KOPT-K1 (cell line): ENCODE measurements around the gene TMEM231.
"Not testable (repeated sequence)": the region's sequence is repeated elsewhere in the genome, so short reads cannot be mapped to it uniquely, and the experiment has no call there.

Source experiments
- H3K27ac ChIP-seq: fragments of 200-600 bp; sonication (generic); 2 replicates; pipeline ENCODE4 v1.5.1; 2016; ENCODE audit warnings: antibody characterized with exemption, mild to moderate bottlenecking, low read depth, low read length; ENCODE audit not compliant: poor library complexity, severe bottlenecking
- H3K36me3 ChIP-seq: fragments of 200-600 bp; sonication (generic); 2 replicates; pipeline ENCODE4 v1.5.1; 2017; ENCODE audit warnings: antibody characterized with exemption, mild to moderate bottlenecking, low read length, moderate library complexity; ENCODE audit not compliant: insufficient read depth
- H3K9me3 ChIP-seq: fragments of 200-600 bp; sonication (generic); 2 replicates; pipeline ENCODE4 v1.5.1; 2017; ENCODE audit warnings: antibody characterized with exemption, low read length, mild to moderate bottlenecking; ENCODE audit not compliant: insufficient read depth, poor library complexity, severe bottlenecking

Gene TMEM231, protein sequence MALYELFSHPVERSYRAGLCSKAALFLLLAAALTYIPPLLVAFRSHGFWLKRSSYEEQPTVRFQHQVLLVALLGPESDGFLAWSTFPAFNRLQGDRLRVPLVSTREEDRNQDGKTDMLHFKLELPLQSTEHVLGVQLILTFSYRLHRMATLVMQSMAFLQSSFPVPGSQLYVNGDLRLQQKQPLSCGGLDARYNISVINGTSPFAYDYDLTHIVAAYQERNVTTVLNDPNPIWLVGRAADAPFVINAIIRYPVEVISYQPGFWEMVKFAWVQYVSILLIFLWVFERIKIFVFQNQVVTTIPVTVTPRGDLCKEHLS

DNA sequence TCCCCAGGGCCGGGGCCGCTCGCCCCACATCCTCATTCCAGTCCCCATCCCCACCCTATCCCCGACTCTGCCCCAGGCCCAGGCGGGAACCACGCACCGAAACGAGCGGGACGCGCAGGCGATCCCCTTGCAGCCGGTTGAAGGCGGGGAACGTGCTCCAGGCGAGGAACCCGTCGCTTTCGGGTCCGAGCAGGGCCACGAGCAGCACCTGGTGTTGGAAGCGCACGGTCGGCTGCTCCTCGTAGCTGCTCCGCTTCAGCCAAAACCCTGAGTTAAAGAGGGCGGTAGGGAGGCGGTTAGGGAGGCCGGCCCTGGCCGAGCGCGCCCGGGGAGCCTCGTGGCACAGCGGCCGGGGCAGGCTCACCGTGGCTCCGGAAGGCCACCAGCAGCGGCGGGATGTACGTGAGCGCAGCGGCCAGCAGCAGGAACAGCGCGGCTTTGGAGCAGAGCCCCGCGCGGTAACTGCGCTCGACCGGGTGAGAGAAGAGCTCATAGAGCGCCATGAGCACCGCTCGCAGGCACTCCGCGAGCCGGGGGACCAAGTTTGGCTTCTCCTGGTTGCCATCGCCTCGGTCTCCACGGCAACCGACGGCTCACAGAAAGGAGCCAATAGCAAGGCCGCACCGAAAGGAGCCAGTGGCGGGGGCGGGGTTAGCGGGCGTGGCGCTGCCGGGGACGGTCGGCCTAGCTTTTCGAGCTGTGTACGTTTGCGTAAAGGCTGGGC lies at the start of gene TMEM231:
TMEM231 (minus strand) TSS at position 546 of the 724 bp plus-strand sequence; CDS start at position 503, 43 bp downstream.
- no peak within 1 kb of the TSS for H3K27ac ChIP-seq
- no peaks in the 10 kb centered on the region for H3K36me3 ChIP-seq
- no peaks in the 10 kb centered on the region for H3K9me3 ChIP-seq

DNA sequence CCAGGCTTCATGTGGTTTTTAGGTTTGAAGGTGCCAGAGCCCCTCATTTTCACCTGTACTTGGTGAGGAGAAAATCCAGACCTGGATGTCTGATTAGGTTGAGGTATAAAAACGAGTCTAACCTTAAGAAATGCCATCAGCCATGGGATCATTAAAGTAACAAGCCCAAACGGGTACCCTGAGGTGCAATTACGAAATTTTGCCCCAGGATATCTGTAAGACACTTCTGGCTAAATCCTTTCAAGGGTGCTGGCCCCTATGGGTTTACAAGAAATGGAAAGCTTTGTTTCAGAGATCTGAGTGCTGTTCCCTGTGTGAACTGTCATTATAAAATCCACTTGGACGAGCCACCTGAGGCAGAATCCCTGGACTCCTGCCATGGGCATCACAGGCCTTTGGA lies 47.2 kb upstream of the TMEM231 start:
- Histone ChIP-seq H3K27ac (no peak overlapping the region), H3K36me3 (peaks cover 80% of the 10 kb centered on the region), H3K9me3 (peaks cover 14% of the 10 kb centered on the region)

DNA sequence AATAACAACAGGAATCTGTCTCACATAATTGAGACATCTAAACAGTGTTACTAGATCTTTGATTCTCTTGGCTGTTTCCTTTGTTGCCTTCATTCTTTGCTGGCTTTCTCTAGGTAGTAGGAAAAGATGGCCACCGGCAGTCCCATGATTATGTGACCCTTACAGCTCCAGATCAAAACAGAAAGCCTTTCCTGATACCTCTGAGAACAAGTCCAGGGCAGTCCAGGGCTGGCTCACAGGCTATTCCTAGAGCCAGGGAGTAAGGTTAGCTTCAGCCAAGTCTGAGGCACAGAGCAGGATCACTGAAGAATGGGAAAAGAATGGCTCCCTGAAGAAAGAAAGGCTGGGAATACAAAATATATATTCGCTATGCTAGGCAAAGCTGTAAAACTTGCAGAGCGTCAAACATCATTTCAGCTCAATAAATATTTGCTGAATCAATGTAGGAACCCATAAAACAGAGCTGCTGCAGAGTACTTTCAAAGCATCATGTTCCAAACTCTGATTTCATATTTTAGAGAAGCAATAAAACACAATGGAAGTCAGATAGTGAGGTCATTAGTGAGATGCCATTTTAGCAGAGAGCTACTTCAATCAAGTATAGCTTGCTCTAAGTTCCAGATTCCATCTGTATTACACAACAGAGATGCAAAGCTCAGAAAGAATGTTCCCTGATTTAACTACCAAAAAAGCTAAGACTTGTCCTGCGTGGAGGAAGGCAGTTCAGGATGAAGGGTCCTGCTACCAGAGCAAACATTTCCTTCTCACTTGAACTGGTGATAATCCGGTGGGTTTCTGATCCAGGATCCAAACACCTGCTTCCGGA lies 43.6 kb upstream of the TMEM231 start:
- H3K27ac ChIP-seq = no peak overlapping the region
- peaks cover 14% of the 10 kb centered on the region for H3K9me3 ChIP-seq
- peaks cover 75% of the 10 kb centered on the region for H3K36me3 ChIP-seq

DNA sequence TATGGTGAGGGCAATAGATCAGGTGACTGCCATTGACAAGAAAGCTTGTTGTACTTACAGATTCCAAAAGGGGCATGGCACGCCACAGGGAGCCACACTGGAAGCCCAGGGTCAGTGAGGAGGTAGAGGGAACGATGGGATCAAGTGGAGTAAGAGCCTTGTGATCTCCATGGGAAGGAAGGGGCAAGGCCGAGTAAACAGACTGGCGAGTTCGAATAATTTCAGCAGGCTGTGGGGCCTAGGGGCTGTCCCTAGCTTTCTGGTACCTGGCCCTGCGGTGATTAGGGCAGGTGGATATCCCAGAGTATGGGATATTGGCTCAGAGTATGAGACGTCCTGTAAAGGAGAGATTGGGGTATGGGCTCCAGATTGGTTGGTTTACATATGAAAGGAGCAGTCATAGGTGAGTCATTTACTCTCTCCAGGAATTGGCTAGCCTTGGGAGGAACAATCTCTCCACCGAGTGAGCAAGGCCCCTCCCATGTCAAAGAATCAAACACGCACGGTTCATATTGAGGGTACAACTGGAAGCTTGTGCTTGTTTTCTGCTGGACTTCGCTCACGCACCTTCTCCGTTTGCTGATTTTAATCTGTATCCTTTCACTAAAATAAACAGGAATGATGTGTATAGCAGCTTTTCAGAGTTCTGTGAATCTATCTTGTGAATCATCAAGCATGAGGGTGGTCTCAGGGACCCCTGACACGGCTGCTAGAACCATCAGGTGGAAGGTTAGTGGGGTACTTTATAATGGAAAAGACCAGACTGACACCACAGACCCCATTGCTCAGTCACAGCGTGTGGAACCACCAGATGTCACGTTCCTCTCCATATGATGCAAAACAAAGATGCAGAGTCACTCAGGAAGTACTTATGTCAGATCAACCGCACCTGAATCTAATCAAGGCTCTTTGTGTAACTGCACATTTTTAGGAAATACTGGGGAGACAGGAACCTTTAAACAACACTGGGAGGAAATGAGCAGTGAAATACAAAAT lies 38.1 kb upstream of the TMEM231 start:
- Histone ChIP-seq H3K27ac (peak overlapping the region; percentile 20), H3K36me3 (peaks cover 40% of the 10 kb centered on the region), H3K9me3 (no peaks in the 10 kb centered on the region)

DNA sequence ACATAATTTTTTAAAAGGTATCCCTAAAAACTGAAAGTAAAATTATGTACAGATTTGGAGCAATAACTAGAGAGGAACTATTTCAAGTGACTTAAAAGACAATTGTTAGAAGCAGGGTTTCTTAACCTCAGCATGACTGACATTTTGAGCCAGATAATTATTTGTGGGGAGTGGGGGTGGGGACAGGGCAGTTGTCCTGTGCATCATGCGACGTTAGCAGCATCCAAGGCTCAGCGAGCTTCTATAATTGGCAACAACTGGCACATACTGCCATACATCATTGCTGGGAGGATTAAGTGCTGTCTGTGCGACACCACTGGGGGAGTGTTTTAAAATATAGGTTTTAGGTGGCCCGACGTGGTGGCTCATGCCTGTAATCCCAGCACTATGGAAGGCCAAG lies 37.3 kb upstream of the TMEM231 start:
- H3K27ac ChIP-seq = no peak overlapping the region
- peaks cover 43% of the 10 kb centered on the region for H3K36me3 ChIP-seq
- H3K9me3 ChIP-seq = no peaks in the 10 kb centered on the region

DNA sequence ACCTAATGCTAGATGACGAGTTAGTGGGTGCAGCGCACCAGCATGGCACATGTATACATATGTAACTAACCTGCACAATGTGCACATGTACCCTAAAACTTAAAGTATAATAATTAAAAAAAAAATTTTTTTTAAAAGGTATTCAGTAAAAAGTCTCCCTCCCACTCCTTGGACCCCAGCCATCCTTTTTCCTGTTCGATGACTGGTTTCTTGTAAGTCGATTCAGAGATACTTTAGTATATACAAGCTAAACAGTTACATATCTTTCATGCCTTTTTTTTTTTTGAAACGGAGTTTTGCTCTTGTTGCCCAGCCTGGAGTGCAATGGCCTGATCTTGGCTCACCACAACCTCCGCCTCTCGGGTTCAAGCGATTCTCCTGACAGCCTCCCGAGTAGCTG lies 35.9 kb upstream of the TMEM231 start:
- H3K27ac ChIP-seq, H3K9me3 ChIP-seq: not testable (repeated sequence)
- peaks cover 31% of the 10 kb centered on the region for H3K36me3 ChIP-seq

DNA sequence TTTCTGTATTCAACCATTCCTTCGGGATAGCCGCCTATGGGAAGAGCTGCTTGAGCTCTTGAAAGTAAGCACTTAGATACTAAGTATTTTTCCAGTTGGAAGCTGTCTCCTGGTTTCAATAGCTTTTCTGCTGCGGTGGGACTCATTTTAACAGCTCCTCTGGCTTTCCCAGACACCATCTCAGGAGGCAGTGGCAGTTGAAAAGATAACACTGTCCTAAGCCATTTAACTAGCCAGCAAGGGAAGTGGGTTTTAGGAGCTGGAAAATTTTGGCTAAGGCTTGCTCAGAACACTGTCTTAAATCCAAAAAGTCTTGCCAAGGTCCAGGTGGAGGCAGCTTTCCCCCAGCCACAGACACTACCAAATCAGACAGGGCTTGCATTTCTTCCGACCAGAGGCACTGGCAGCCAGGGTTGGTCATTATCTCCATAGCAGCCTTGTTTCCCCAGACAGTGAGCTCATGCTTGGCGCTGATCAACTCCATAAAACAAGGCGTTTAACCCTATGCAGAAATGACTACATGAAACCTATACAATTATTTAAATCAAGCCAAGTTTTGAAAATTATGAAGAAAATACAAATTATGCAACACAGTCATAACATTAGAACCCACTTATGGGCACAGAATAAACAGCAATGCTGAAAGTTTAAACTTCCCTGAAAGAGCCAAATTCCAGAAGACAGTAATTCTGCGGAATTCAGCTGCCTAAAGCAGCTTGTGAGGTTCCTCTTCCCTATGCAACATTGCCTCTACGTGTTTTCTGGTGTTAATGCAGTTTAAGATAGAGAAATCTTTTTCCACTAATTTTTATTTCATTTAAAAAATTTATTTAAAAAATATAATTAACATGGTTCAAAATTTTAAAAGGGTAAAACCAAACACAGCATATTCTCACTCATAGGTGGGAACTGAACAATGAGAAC lies 35.1 kb upstream of the TMEM231 start:
- H3K27ac ChIP-seq = no peak overlapping the region
- H3K9me3 ChIP-seq = no peaks in the 10 kb centered on the region
- peaks cover 28% of the 10 kb centered on the region; the same call in 1 of the 2 replicates for H3K36me3 ChIP-seq

DNA sequence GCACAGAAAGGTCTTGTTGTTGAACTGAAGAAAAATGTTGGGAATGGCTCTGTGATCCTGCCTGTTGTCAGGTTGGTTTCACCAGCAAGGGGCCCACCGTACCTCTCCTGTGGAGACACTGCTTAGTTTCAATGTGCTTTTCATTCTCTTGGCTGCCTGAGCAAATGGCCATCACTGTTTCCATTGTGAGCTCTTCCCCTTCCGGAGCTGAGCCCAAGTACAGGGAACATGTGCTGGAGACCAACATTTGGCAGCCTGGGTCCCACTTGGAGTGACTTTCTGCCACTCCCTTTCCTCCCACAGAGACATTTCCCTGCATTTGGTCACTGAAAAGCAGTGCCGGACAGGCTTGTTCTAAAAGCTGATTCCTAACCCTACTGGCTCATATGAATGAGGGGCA lies 33.3 kb upstream of the TMEM231 start:
- H3K27ac ChIP-seq = no peak overlapping the region
- H3K36me3 ChIP-seq = peaks cover 21% of the 10 kb centered on the region; the same call in 1 of the 2 replicates
- H3K9me3 ChIP-seq = no peaks in the 10 kb centered on the region

DNA sequence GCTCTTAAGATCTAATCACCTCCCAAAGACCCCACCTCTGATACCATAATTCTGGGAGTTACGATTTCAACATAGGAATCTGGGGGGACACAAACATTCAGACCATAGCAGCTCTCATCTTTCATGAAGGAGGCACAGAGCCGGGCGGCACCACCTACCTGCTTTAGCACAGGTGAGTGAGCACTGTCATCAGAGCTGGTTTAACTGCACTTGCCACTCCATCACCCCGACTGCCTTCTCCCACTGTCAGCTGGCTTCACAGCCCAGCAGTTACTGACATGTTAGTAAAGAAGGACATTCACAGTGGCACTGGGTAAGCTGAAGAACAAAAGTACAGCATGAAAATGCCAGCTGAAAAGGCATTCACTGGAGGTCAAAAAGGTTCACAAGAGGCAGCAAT lies 32.7 kb upstream of the TMEM231 start:
- H3K36me3 ChIP-seq = peaks cover 16% of the 10 kb centered on the region; the same call in 1 of the 2 replicates
- no peak overlapping the region for H3K27ac ChIP-seq
- no peaks in the 10 kb centered on the region for H3K9me3 ChIP-seq

DNA sequence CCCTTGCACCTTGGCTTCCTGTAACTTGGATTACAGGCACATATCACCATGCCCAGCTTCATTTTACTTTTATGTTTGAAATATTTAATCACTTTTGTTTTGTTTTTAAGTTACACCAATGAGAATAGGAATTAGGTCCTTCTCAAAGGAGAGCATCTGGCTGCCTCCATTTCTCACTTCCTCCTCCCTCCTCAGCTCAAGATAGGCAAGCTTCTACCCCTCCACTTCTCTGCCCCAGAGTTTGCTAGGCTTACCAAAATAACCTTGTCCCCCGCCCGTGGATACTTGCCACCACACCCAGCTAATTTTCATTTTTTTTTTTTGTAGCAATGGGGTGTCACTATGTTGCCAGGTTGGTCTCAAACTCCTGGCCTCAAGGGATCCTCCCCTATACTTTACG lies 28.1 kb upstream of the TMEM231 start:
- Histone ChIP-seq H3K36me3 (peaks cover 25% of the 10 kb centered on the region), H3K27ac (no peak overlapping the region), H3K9me3 (no peaks in the 10 kb centered on the region)

DNA sequence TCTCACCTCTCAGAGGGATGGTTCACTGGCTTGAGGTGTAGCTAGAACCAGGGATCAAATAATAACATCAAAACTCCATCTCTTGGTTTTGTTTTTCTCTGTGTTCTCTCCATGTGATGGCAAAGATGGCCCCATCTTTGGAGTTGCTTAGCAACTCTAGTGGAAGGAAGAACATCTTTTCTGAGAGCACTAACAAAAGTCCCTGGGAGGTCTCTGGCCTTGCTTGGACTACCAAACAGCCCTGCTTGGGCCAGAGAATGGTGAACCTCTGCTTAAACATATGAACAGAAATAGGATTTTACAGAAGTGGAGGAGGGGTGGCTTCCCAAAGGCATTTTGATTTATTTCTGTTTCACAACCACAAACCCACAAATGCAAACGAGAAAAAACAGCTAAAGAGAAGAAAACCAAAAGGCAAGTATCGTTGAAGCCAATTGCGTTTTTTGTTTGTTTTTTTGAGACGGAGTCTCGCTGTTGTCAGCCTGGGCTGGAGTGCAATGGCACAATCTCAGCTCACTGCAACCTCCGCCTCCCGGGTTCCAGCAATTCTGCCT lies 23.3 kb upstream of the TMEM231 start:
- Histone ChIP-seq H3K27ac (no peak overlapping the region), H3K36me3 (peaks cover 56% of the 10 kb centered on the region), H3K9me3 (no peaks in the 10 kb centered on the region)

DNA sequence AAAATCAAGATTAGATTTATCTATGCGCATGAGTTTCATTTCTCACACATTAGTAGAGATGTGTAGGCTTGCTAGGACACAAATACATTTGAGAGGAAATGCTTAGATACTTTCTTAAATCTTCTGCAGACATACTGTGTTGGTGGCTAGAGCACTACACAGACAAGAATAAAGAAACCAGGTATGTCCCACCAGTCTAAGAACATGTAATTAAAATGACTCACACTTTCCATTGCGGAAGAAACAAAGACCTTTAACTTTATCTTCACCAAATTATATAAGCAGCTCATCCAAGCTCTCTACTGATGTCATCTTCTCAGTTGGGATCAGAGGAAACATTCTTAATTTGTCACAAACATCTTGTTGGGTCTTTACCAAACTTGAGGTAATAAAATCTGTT lies 22.7 kb upstream of the TMEM231 start:
- H3K36me3 ChIP-seq = peaks cover 62% of the 10 kb centered on the region
- no peaks in the 10 kb centered on the region for H3K9me3 ChIP-seq
- no peak overlapping the region for H3K27ac ChIP-seq

DNA sequence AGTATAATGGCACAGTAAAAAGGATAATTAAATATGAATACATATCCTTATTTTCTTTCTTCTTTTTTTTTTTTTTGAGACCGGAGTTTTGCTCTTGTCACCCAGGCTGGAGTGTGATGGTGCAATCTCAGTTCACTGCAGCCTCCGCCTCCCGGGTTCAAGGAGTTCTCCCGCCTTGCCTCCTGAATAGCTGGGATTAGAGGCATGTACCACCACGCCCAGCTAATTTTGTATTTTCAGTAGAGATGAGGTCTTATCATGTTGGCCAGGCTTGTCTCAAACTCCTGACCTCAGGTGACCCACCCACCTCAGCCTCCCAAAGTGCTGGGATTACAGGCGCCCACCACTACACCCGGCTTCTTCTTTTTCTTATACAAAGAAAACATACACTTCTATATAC lies 22.2 kb upstream of the TMEM231 start:
- peaks cover 67% of the 10 kb centered on the region for H3K36me3 ChIP-seq
- H3K9me3 ChIP-seq = no peaks in the 10 kb centered on the region
- H3K27ac ChIP-seq = no peak overlapping the region
